HepG2 (cell line): Measurements from ENCODE around the gene REPS2. TPM values are rescaled to one million over a fixed set of nuclear protein-coding genes. Genes with fewer than 3 reads are reported as not detected.

Source experiments
- ATAC-seq: fragments of 200-7000 bp; cut with Tn5 transposase; 3 replicates; pipeline ENCODE4 v1.9.1; 2020; ENCODE audit warnings: mild to moderate bottlenecking, moderate library complexity
- BruUV-seq: library from RNA; stranded (reverse); fragments of 400-500 nt; replicated peaks from 2 replicates; lab custom pipeline; 2021; lab: Mats Ljungman, UMichigan
- CTCF ChIA-PET: fragments of 300-600 bp; formaldehyde crosslinking; extraction: SDS; loops from one replicate; lab custom pipeline; 2021; ENCODE audit warnings: low total read pairs, inconsistent platforms, low intra/inter-chr PET ratio; lab: Yijun Ruan, JAX
- POLR2A ChIA-PET: fragments of 350-600 bp; sonication (Branson Sonifier 250); formaldehyde crosslinking; loops from one replicate; lab custom pipeline; 2020; ENCODE audit warnings: antibody characterized with exemption, inconsistent platforms; lab: Yijun Ruan, JAX
- DNase-seq: peaks from one replicate; pipeline ENCODE4 v3.0.0-alpha.2; 2015; ENCODE audit warnings: low spot score
- FAIRE-seq: peaks from 3 replicates; lab custom pipeline; 2011; peaks lifted over from hg19 to GRCh38; lab: Jason Lieb, UNC
- H2AFZ ChIP-seq: one replicate; pipeline ENCODE4 v1.6.1; 2011; ENCODE audit warnings: low read length, inconsistent platforms
- H3K27ac ChIP-seq: fragments of 300-600 bp; 3 replicates; pipeline ENCODE4 v1.8.0; 2011; ENCODE audit warnings: mixed run types, mild to moderate bottlenecking, mixed read lengths, low read length, inconsistent platforms; ENCODE audit not compliant: insufficient read depth; ENCODE audit errors: extremely low read length
- H3K27me3 ChIP-seq, 2 experiments: fragments of 200-600 bp in 1 of 2; 2 replicates in 1 of 2; 3 replicates in 1 of 2; pipeline versions ENCODE4 v1.6.0 to v1.8.0; 2011; ENCODE audit warnings: low read length in 2 of 2, mild to moderate bottlenecking in 2 of 2, moderate library complexity in 2 of 2, inconsistent platforms in 1 of 2; ENCODE audit not compliant: insufficient read depth in 2 of 2, control insufficient read depth in 1 of 2
- H3K36me3 ChIP-seq, 2 experiments: fragments of 200-600 bp in 1 of 2; replicated peaks in 1 of 2; 2 replicates in 1 of 2; 3 replicates in 1 of 2; pipeline versions ENCODE4 v1.5.1 to v1.8.0; 2011; ENCODE audit warnings: low read length in 2 of 2, inconsistent platforms in 1 of 2; ENCODE audit not compliant: insufficient read depth in 2 of 2, control insufficient read depth in 1 of 2
- H3K4me1 ChIP-seq: 2 replicates; pipeline ENCODE4 v1.5.1; 2012; ENCODE audit warnings: low read length, inconsistent platforms; ENCODE audit not compliant: insufficient read depth
- H3K4me2 ChIP-seq: 2 replicates; pipeline ENCODE4 v1.6.0; 2011; ENCODE audit warnings: low read depth, low read length, inconsistent platforms
- H3K4me3 ChIP-seq, 3 experiments: fragments of 200-600 bp in 1 of 3; sonication (generic), shearing (Covaris generic) in 1 of 3; replicated peaks in 1 of 3; 2 replicates each; pipeline ENCODE4 v1.5.1; 2011 to 2016; ENCODE audit warnings: low read length in 3 of 3, inconsistent platforms in 2 of 3, low read depth in 2 of 3, mild to moderate bottlenecking in 2 of 3, control low read depth in 1 of 3, mixed read lengths in 1 of 3; ENCODE audit not compliant: insufficient read depth in 1 of 3
- H3K79me2 ChIP-seq: one replicate; pipeline ENCODE4 v1.6.1; 2011; ENCODE audit warnings: low read length, inconsistent platforms; ENCODE audit not compliant: insufficient read depth
- H3K9ac ChIP-seq: 2 replicates; pipeline ENCODE4 v1.6.0; 2011; ENCODE audit warnings: mild to moderate bottlenecking, low read depth, low read length, inconsistent platforms; ENCODE audit not compliant: insufficient read depth
- H3K9me3 ChIP-seq: 2 replicates; pipeline ENCODE4 v1.5.1; 2012; ENCODE audit warnings: mild to moderate bottlenecking, low read length
- H4K20me1 ChIP-seq: 2 replicates; pipeline ENCODE4 v1.6.0; 2011; ENCODE audit warnings: inconsistent platforms, mild to moderate bottlenecking, low read length, moderate library complexity; ENCODE audit not compliant: insufficient read depth
- BRCA1 ChIP-seq: sonication (generic); formaldehyde crosslinking; IDR thresholded peaks from 2 replicates; pipeline ENCODE4 v1.4.0; 2020; ENCODE audit warnings: missing genetic modification reagents
- GABPB1 ChIP-seq: IDR thresholded peaks from 2 replicates; pipeline ENCODE4 v1.6.1; 2016; ENCODE audit warnings: mild to moderate bottlenecking, missing genetic modification reagents, moderate library complexity, missing compliant biosample characterization
- GATAD1 ChIP-seq: IDR thresholded peaks from 2 replicates; pipeline ENCODE4 v1.6.1; 2016; ENCODE audit warnings: missing genetic modification reagents, missing compliant biosample characterization
- GATAD2A ChIP-seq: IDR thresholded peaks from 2 replicates; pipeline ENCODE4 v1.6.1; 2016
- HNF1A ChIP-seq, 2 experiments: sonication (generic) in 1 of 2; formaldehyde crosslinking in 1 of 2; IDR thresholded peaks; 2 replicates each; pipeline versions ENCODE4 v1.4.0 to v1.6.1; 2016 to 2020; ENCODE audit warnings: borderline replicate concordance in 1 of 2, low read depth in 1 of 2, mild to moderate bottlenecking in 1 of 2, missing genetic modification reagents in 1 of 2
- KAT2B ChIP-seq: fragments of 150-350 bp; IDR thresholded peaks from 2 replicates; pipeline ENCODE4 v1.6.1; 2014; ENCODE audit warnings: low read depth, low read length, borderline replicate concordance
- KLF13 ChIP-seq: sonication (generic); formaldehyde crosslinking; IDR thresholded peaks from 2 replicates; pipeline ENCODE4 v1.4.0; 2020; ENCODE audit warnings: mild to moderate bottlenecking, missing genetic modification reagents
- MIXL1 ChIP-seq: IDR thresholded peaks from 2 replicates; pipeline ENCODE4 v1.6.1; 2016
- REL ChIP-seq: sonication (generic); formaldehyde crosslinking; conservative IDR thresholded peaks from 2 replicates; pipeline ENCODE4 v1.8.0; 2022; ENCODE audit warnings: mild to moderate bottlenecking, missing genetic modification reagents, moderate library complexity
- SMARCE1 ChIP-seq: fragments of 450-650 bp; IDR thresholded peaks from 2 replicates; pipeline ENCODE4 v1.6.1; 2017; ENCODE audit warnings: borderline replicate concordance
- SMYD3 ChIP-seq: sonication (generic); formaldehyde crosslinking; IDR thresholded peaks from 2 replicates; pipeline ENCODE4 v1.8.1; 2023; ENCODE audit warnings: mild to moderate bottlenecking, missing genetic modification reagents
- SOX6 ChIP-seq, 2 experiments: fragments of 450-650 bp in 1 of 2; sonication (generic) in 1 of 2; formaldehyde crosslinking in 1 of 2; IDR thresholded peaks; 2 replicates each; pipeline versions ENCODE4 v1.4.0 to v1.6.1; 2017 to 2020; ENCODE audit warnings: antibody characterized with exemption in 1 of 2, mild to moderate bottlenecking in 1 of 2, missing genetic modification reagents in 1 of 2
- ZBTB38 ChIP-seq: sonication (generic); formaldehyde crosslinking; IDR thresholded peaks from 2 replicates; pipeline ENCODE4 v1.5.1; 2020; ENCODE audit warnings: mild to moderate bottlenecking, missing genetic modification reagents
- ZNF282 ChIP-seq: fragments of 450-650 bp; IDR thresholded peaks from 2 replicates; pipeline ENCODE4 v1.6.1; 2018; ENCODE audit not compliant: partially characterized antibody
- ZNF343 ChIP-seq: sonication (generic); formaldehyde crosslinking; IDR thresholded peaks from 2 replicates; pipeline ENCODE4 v1.4.0; 2020; ENCODE audit warnings: mild to moderate bottlenecking, missing genetic modification reagents
- ZNF564 ChIP-seq: sonication (generic); formaldehyde crosslinking; IDR thresholded peaks from 2 replicates; pipeline ENCODE4 v1.8.1; 2023; ENCODE audit warnings: mild to moderate bottlenecking, missing genetic modification reagents
- ZNF777 ChIP-seq: sonication (generic); formaldehyde crosslinking; IDR thresholded peaks from 2 replicates; pipeline ENCODE4 v1.4.0; 2020; ENCODE audit warnings: missing genetic modification reagents
- ZNF891 ChIP-seq: sonication (generic); formaldehyde crosslinking; IDR thresholded peaks from 2 replicates; pipeline ENCODE4 v1.5.0; 2020; ENCODE audit warnings: mild to moderate bottlenecking, missing genetic modification reagents
- WGBS: methylation state at CpG from one replicate; pipeline ENCODE4 v1.1.6; 2017; ENCODE audit warnings: low lambda C conversion rate; 5-methylcytosine and 5-hydroxymethylcytosine counted together
- in situ Hi-C: cut with HindIII; loops from 2 replicates; pipeline ENCODE4 v1.10.0; 2017; ENCODE audit warnings: low pct_unique_long_range_greater_than_20kb; ENCODE audit not compliant: extremely low pct_ligation_motif_present
- intact Hi-C: fragments of 100-400 bp; cut with micrococcal nuclease; formaldehyde crosslinking; loops from one replicate; pipeline ENCODE4 v1.10.0; 2022; ENCODE audit not compliant: unreplicated experiment
- polyA plus RNA-seq, 8 experiments: library from polyadenylated mRNA; depleted of rRNA in 3 of 8; stranded (reverse) in 7 of 8; unstranded in 1 of 8; fragments of >200 nt; fragmentation: Illumina TruSeq in 4 of 8; extraction: Trizol in 4 of 8; gene quantifications; 2 replicates each; pipeline versions ENCODE4 v1.2.1 to v1.2.3, GENCODE V29; 2011 to 2016; ENCODE audit warnings: low read depth in 4 of 8, missing spikeins in 1 of 8, mixed read lengths in 1 of 8; ENCODE audit not compliant: insufficient read depth in 1 of 8
- total RNA-seq, 5 experiments: library from RNA; depleted of rRNA; stranded (reverse); fragments of >200 nt; fragmentation: Illumina TruSeq; extraction: Trizol; gene quantifications; 2 replicates each; pipeline ENCODE4 v1.2.3, GENCODE V29; 2016; ENCODE audit warnings: low read depth in 1 of 5

REPS2 gene
- total and polyA plus RNA-seq, 2 of the 13 experiments (the other 11 are each of a cell fraction or from before 2014, with no cell fraction given): 0.05 to 0.58 TPM

GRCh38 chrX:16985286-16985685, 38.8 kb downstream of the REPS2 start:
- Histone ChIP-seq H3K27me3 (no peaks in the 10 kb centered on the region), H3K36me3 (no peaks in the 10 kb centered on the region), H3K9ac (no peak overlapping the region), H4K20me1 (no peaks in the 10 kb centered on the region), H3K4me2 (no peak overlapping the region), H3K4me1 (no peaks in the 10 kb centered on the region), H3K4me3 (no peak overlapping the region), H2AFZ (no peak overlapping the region), H3K27ac (no peak overlapping the region), H3K79me2 (no peaks in the 10 kb centered on the region), H3K9me3 (no peaks in the 10 kb centered on the region)
- WGBS: 0% methylated on average over 3 of the region's 3 CpGs
- TF ChIP-seq GATAD2A (CRISPR knock-in tag): no peak
- no peak for TF ChIP-seq SMYD3 (CRISPR knock-in tag)
- TF ChIP-seq REL (CRISPR knock-in tag): no peak
- no peak for TF ChIP-seq ZNF282
- no peak for TF ChIP-seq KAT2B
- no peak for TF ChIP-seq ZNF564 (CRISPR knock-in tag)
- TF ChIP-seq ZNF777: no peak
- TF ChIP-seq ZNF891 (CRISPR knock-in tag): no peak
- TF ChIP-seq SMARCE1: no peak
- no peak for TF ChIP-seq SOX6 (IDR thresholded peaks at IDR 0.05)
- TF ChIP-seq SOX6 (CRISPR knock-in tag; IDR thresholded peaks at IDR 0.05): no peak
- intact Hi-C loops (no loop called here), in situ Hi-C loops (no loop called here)
- ATAC-seq (no peak), FAIRE-seq (no peak), DNase-seq (no peak)
- ChIA-PET POLR2A (no interaction called here), CTCF (no interaction called here)
- BruUV-seq: no TSS peak

GRCh38 chrX:16986169-16986568, 39.7 kb downstream of the REPS2 start:
- no peak for FAIRE-seq
- H3K9ac ChIP-seq: no peak overlapping the region
- no peaks in the 10 kb centered on the region for H4K20me1 ChIP-seq
- no peak for ATAC-seq
- no peaks in the 10 kb centered on the region for H3K9me3 ChIP-seq
- no peaks in the 10 kb centered on the region for H3K36me3 ChIP-seq
- no peak overlapping the region for H2AFZ ChIP-seq
- no TSS peak for BruUV-seq
- 0% methylated on average over 2 of the region's 2 CpGs for WGBS
- H3K4me1 ChIP-seq: no peaks in the 10 kb centered on the region
- intact Hi-C loops: no loop called here
- H3K4me2 ChIP-seq: no peak overlapping the region
- in situ Hi-C loops: no loop called here
- no peak overlapping the region for H3K27ac ChIP-seq
- H3K79me2 ChIP-seq: no peaks in the 10 kb centered on the region
- H3K27me3 ChIP-seq: no peaks in the 10 kb centered on the region
- H3K4me3 ChIP-seq: no peak overlapping the region
- ChIA-PET POLR2A (no interaction called here), CTCF (no interaction called here)
- no peak for DNase-seq
- TF ChIP-seq GABPB1 (CRISPR knock-in tag) (no peak), HNF1A (IDR thresholded peaks at IDR 0.05; ENCODE audit: low read depth) (no peak), HNF1A (CRISPR knock-in tag; IDR thresholded peaks at IDR 0.05; ENCODE audit: borderline replicate concordance) (no peak), MIXL1 (CRISPR knock-in tag) (no peak), KLF13 (no peak), GATAD1 (no peak), BRCA1 (CRISPR knock-in tag) (no peak), ZBTB38 (CRISPR knock-in tag) (no peak), ZNF343 (CRISPR knock-in tag) (no peak)
